Thymus (tissue), 11 donors: ENCODE measurements around the gene TBC1D16. TPM values are rescaled to one million over a fixed set of nuclear protein-coding genes. Genes with fewer than 3 reads are reported as not detected.

Source experiments
- DNase-seq, 9 donors: peaks; one replicate each; pipeline ENCODE4 v3.0.0-alpha.2; 2013; ENCODE audit warnings: low spot score in 9 of 9, low read depth in 6 of 9, missing footprints in 1 of 9
- H3K27ac ChIP-seq, 2 donors: one replicate each; pipeline ENCODE4 v1.5.1; 2013; ENCODE audit warnings: control low read depth in 1 of 2, low read depth in 1 of 2, low read length in 1 of 2, mild to moderate bottlenecking in 1 of 2, moderate library complexity in 1 of 2
- H3K27me3 ChIP-seq, 2 donors: one replicate each; pipeline ENCODE4 v1.5.1; 2013; ENCODE audit warnings: low read length in 1 of 2; ENCODE audit not compliant: control insufficient read depth in 2 of 2, insufficient read depth in 1 of 2
- H3K36me3 ChIP-seq, 2 donors: one replicate each; pipeline ENCODE4 v1.5.1; 2013; ENCODE audit warnings: low read length in 1 of 2, mild to moderate bottlenecking in 1 of 2, moderate library complexity in 1 of 2; ENCODE audit not compliant: control insufficient read depth in 2 of 2, insufficient read depth in 2 of 2
- H3K4me1 ChIP-seq, 2 donors: one replicate each; pipeline ENCODE4 v1.5.1; 2013; ENCODE audit warnings: low read length in 2 of 2; ENCODE audit not compliant: control insufficient read depth in 2 of 2, insufficient read depth in 2 of 2
- H3K4me3 ChIP-seq, 2 donors: one replicate each; pipeline ENCODE4 v1.5.1; 2013; ENCODE audit warnings: low read length in 2 of 2, control low read depth in 1 of 2, mild to moderate bottlenecking in 1 of 2
- H3K9me3 ChIP-seq, 2 donors: one replicate each; pipeline ENCODE4 v1.5.1; 2013; ENCODE audit warnings: low read length in 1 of 2, mild to moderate bottlenecking in 1 of 2; ENCODE audit not compliant: control insufficient read depth in 2 of 2, insufficient read depth in 1 of 2
- WGBS: extraction: QIAGEN DNeasy Blood & Tissue Kit; methylation state at CpG from one replicate; pipeline ENCODE4 v1.1.7; 2013; 5-methylcytosine and 5-hydroxymethylcytosine counted together
- polyA plus RNA-seq: library from polyadenylated mRNA; stranded (reverse); fragments of 200-250 nt; gene quantifications from one replicate; pipeline ENCODE4 v1.2.3, GENCODE V29; 2013
- total RNA-seq: library from RNA; stranded (reverse); fragments of 120-200 nt; gene quantifications from one replicate; pipeline ENCODE4 v1.2.4, GENCODE V29; 2013
- donor health status: healthy.

The TBC1D16 gene
- total and polyA plus RNA-seq, 2 donors: 3.7 to 4.2 TPM

DNA sequence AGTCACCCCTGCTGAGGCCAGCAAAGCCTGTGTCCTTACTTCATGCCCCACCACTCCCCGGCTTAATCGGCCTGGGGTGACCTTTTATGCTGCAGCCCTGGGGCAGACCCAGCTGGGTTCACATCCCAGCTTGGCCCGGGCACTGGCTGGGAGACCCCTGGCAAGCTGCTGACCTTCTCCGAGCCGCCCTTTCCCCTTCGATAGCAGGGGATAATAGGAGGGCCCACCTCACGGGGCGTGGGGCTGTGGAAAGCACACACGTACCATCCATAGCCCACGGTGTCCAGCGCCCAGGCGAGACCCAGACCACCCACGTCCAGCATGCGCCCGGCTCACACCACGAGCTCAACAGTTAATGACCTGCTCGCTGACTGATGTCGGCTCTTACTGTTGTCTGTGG, 26.8 kb downstream of the TBC1D16 start:
- H3K36me3 ChIP-seq: no peaks in the 10 kb centered on the region
- H3K27ac ChIP-seq: no peak overlapping the region
- no peak overlapping the region for H3K4me3 ChIP-seq
- WGBS: 96% methylated on average over 18 of the region's 18 CpGs
- peaks cover 0 to 5% of the 10 kb centered on the region in 2 donors for H3K9me3 ChIP-seq
- H3K4me1 ChIP-seq: peaks cover 0 to 3% of the 10 kb centered on the region in 2 donors
- no peak for DNase-seq
- H3K27me3 ChIP-seq: no peaks in the 10 kb centered on the region

DNA sequence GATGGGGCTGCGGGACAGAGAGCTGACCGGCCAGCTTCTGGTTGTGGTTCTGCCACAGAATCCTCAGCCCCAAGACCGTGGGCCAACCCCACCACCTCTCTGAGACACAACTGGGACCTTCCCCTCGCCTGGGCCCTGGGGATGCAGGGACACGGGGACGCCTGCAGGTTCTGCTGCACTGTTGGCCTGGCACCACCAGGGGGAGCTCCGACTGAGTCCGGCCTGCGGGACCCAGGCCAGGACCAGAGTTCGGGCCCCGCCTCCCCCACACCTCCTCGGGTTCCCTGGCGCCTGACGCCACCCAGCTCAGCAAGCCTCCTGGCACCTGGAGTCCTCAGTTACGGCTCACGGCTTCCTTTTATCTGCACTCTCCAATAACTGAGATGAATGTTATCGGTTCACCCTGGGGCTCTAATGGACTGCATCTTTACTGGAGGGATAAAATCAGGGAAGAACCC, 27.3 kb downstream of the TBC1D16 start:
- 30% methylated on average over 17 of the region's 17 CpGs for WGBS
- Histone ChIP-seq H3K27ac (no peak overlapping the region), H3K4me1 (peaks cover 0 to 3% of the 10 kb centered on the region in 2 donors), H3K4me3 (no peak overlapping the region), H3K36me3 (no peaks in the 10 kb centered on the region), H3K9me3 (peaks cover 0 to 5% of the 10 kb centered on the region in 2 donors), H3K27me3 (no peaks in the 10 kb centered on the region)
- DNase-seq: peak in 3 of 9 donors; percentile 52 to 70 (median 61)

DNA sequence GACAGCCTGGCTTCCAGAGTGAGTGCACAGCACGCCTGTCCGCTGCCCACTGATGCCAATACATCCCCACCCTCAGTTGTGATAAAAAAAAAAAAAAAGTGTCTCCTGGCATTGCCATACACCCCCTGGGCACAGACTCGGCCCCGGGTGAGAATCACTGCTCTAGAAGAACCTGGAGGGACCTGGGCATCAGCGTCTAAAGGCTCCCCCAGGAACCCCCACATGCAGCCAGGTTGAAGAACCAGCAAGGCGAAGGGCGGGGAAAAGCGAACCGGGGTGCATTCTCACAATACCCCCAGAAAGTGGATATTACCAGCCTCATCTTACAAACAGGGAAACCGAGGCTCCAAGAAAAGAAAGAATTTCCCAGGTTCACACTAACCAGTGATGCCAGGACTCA, 27.7 kb downstream of the TBC1D16 start:
- 91% methylated on average over 10 of the region's 10 CpGs for WGBS
- no peaks in the 10 kb centered on the region for H3K36me3 ChIP-seq
- H3K4me1 ChIP-seq: peaks cover 0 to 3% of the 10 kb centered on the region in 2 donors
- peaks cover 0 to 5% of the 10 kb centered on the region in 2 donors for H3K9me3 ChIP-seq
- H3K4me3 ChIP-seq: no peak overlapping the region
- no peak for DNase-seq
- no peaks in the 10 kb centered on the region for H3K27me3 ChIP-seq
- H3K27ac ChIP-seq: no peak overlapping the region

DNA sequence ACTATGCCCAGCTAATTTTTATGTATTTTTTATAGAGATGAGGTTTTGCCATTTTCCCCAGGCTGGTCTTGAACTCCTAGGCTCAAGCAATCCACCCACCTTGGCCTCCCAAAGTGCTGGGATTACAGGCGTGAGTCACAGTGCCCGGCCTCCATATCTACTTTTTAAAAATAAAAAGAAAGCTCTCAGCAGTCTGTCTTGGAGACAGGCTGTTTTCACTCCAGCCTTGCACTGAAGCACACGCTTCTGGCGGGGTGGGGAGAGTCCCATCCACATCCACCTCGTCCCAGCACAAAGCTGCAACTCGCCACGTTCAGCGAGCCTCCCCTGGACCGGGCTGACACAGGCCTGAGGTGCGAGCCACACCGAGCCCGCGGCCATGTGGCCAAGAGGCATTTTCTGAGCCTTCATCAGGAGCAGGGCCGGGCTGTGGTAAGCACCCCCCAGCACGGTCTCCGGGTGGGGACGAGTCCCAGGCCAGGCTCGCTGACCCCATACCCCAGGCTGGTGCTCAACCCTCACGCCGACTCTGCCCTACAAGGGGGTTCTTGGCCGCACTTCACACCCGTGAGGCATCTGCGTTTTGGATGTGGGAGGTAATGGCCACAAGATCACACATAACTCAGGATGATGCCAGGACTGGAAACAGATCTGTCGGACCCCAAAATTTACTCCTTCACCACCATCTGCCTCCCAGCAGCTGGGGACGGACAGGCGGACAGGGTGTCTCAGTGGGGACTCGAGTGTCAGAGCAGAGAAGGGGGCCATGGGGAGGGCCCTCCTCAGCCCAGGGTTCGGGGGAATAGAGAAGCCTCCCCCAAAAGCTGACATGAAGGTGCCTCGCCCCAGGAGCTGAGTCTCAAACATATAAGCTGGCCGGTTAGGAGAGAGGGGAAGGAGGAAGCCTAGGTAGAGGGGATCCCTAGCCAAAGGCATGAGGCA, 28.6 kb downstream of the TBC1D16 start:
- Histone ChIP-seq H3K36me3 (no peaks in the 10 kb centered on the region), H3K4me1 (peaks cover 0 to 3% of the 10 kb centered on the region in 2 donors), H3K9me3 (peaks cover 0 to 5% of the 10 kb centered on the region in 2 donors), H3K27ac (no peak overlapping the region), H3K27me3 (no peaks in the 10 kb centered on the region), H3K4me3 (no peak overlapping the region)
- DNase-seq: no peak
- 97% methylated on average over 30 of the region's 30 CpGs for WGBS

DNA sequence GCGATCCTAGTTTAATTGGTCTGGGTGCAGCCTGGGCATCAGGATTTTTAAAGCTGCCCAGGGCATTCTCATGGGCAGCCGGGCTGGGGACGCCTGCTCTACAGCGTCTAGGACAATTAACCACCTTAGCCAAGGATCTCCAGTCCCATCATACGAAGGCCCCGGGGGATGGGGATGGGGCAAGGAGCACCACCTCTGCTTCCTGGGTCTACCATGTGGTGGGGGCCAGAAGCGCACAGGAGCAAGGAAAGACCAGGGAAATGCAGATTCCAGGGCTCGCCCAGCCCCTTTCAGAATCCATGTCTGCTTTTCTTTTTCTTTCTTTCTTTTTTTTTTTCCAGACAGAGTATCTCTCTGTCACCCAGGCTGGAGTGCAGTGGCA, 29.3 kb downstream of the TBC1D16 start:
- Histone ChIP-seq H3K36me3 (no peaks in the 10 kb centered on the region), H3K9me3 (peaks cover 0 to 5% of the 10 kb centered on the region in 2 donors), H3K4me1 (peaks cover 0 to 3% of the 10 kb centered on the region in 2 donors), H3K27me3 (no peaks in the 10 kb centered on the region), H3K4me3 (no peak overlapping the region), H3K27ac (no peak overlapping the region)
- 78% methylated on average over 8 of the region's 8 CpGs for WGBS
- DNase-seq: no peak

DNA sequence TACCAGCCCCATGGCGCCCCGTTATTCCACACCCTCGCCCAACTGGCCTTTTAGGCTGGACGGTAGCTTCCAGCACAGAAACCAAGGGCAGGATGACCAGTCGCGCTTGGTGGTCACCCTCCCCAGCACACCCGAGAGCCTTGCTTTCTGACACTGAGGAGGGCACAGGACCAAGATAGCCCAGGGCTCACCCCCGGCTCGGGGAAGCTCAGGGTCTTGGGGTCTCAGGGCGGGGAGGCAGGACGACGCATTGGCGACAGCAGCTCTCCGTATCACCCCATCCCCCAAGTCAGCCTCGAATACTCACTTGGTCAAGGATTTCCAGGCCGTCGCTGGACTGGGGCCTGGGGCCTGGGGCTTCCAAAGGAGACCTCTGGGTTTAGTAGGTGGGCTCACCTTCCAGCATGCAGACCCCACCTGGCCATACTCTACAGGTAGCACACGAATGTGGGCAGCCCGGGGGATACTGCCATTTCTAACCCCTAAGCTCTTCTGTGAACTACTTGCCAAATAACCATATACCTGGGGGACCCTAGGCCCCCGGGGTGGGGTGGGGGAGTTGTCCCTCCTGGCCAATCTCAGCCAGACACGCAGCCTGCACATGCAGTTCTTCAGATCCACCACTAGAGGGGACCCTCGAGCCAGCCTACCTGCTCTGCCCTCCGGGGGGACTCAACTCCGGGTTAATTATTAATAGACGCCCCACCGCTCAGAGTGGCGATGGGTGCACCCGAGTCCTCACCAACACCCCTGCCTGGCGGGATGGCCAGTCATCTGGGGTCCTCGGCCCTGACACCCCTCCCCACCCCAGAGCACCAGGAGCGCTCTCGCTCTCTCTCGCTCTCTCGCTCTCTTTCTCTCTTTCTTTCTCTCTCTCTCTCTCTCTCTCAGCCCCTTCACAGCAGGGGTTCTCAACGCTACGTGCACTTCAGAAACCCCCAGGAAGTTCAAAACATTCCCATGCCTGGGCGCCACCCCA, 30.0 kb downstream of the TBC1D16 start:
- no peak overlapping the region for H3K4me3 ChIP-seq
- H3K36me3 ChIP-seq: no peaks in the 10 kb centered on the region
- no peaks in the 10 kb centered on the region for H3K27me3 ChIP-seq
- no peak overlapping the region for H3K27ac ChIP-seq
- peaks cover 0 to 5% of the 10 kb centered on the region in 2 donors for H3K9me3 ChIP-seq
- 60% methylated on average over 37 of the region's 37 CpGs for WGBS
- peaks cover 0 to 3% of the 10 kb centered on the region in 2 donors for H3K4me1 ChIP-seq
- DNase-seq: peak in 4 of 9 donors; percentile 32 to 56 (median 50)

DNA sequence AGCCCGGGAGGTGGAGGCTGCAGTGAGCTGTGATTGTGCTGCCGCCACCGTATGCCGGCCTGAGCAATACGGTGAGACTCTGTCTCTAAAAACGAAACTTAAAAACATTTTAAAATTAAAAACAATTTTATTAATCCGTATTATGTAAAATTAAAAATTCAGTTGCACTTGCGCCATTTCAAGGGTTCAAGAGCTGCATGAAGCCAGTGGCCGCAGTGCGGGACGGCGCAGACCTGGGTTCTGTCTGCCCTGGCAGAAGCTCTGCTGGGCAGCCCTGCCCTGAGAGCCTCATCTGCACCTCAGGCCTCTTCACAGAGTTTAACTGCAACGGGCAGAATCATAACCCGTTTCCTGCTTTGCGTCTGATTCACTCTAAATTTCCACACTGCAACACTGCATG, 31.7 kb downstream of the TBC1D16 start:
- H3K36me3 ChIP-seq: no peaks in the 10 kb centered on the region
- DNase-seq: no peak
- H3K4me3 ChIP-seq: no peak overlapping the region
- H3K9me3 ChIP-seq: peaks cover 0 to 11% of the 10 kb centered on the region in 2 donors
- no peak overlapping the region for H3K27ac ChIP-seq
- 96% methylated on average over 15 of the region's 15 CpGs for WGBS
- H3K27me3 ChIP-seq: no peaks in the 10 kb centered on the region
- peaks cover 0 to 3% of the 10 kb centered on the region in 2 donors for H3K4me1 ChIP-seq

DNA sequence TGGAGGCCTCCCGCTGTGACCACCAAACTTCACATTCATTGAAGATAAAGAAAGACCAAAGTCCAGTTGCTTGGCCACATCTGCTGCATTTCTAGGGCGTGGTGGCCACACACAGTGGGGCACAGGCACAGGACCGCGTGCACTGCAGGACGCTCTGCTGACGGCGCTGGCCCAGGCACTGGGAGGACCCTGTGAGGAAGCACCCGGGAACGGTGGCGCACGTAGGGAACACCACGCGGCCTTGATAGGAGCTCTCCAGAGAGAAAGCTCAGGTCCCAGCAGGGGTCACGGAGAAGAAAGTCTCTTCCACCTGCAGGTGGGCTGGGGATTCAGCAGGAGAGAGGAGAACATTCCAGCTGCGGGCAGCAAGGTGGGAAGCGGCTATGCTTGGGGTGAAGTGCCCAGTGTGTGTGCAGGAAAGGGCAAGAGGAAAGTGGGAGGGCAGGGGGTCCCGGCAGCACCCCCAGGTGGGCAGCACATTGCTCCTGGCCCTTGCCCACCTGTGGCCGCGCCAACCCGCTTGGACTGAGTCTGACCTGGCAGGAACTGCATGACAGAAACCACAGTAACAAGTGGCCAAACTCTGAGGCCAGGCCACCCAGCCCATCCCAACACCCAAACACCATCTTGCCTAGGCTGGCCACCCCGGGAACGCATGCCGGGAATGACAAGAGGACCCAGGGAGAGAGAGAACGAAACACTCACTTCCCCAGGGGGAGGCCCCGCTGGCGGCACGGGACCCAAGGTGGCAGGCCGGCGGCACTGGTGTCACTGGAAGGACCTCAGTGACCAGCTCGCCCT, 32.8 kb downstream of the TBC1D16 start:
- Histone ChIP-seq H3K36me3 (no peaks in the 10 kb centered on the region), H3K4me3 (no peak overlapping the region), H3K27ac (no peak overlapping the region), H3K27me3 (no peaks in the 10 kb centered on the region), H3K9me3 (peaks cover 0 to 11% of the 10 kb centered on the region in 2 donors), H3K4me1 (peaks cover 0 to 5% of the 10 kb centered on the region in 2 donors)
- DNase-seq: no peak
- 97% methylated on average over 30 of the region's 30 CpGs for WGBS
